Liver (tissue), 9 donors: ENCODE data around the gene SLC6A3. TPM values are rescaled to one million over a fixed set of nuclear protein-coding genes. Genes with fewer than 3 reads are reported as not detected.

Experiments used
- DNase-seq: peaks from one replicate; pipeline ENCODE4 v3.0.0-alpha.2; 2017; ENCODE audit warnings: low spot score
- H3K27ac ChIP-seq, 2 donors: one replicate each; pipeline ENCODE4 v1.7.0; 2013; ENCODE audit warnings: inconsistent platforms in 2 of 2, low read length in 2 of 2, control low read depth in 1 of 2, low read depth in 1 of 2, mild to moderate bottlenecking in 1 of 2
- H3K27me3 ChIP-seq, 4 donors: one replicate each; pipeline versions ENCODE4 v1.6.1 to v1.7.0; 2013; ENCODE audit warnings: low read length in 3 of 4, inconsistent platforms in 1 of 4, mild to moderate bottlenecking in 1 of 4, moderate library complexity in 1 of 4; ENCODE audit not compliant: control insufficient read depth in 4 of 4, insufficient read depth in 4 of 4
- H3K36me3 ChIP-seq, 4 donors: one replicate each; pipeline versions ENCODE4 v1.6.1 to v1.7.0; 2013; ENCODE audit warnings: low read length in 3 of 4, mild to moderate bottlenecking in 3 of 4, low read depth in 1 of 4, moderate library complexity in 1 of 4; ENCODE audit not compliant: control insufficient read depth in 4 of 4, insufficient read depth in 3 of 4
- H3K4me1 ChIP-seq, 4 donors: one replicate each; pipeline versions ENCODE4 v1.6.1 to v1.7.0; 2013; ENCODE audit warnings: low read length in 3 of 4, mild to moderate bottlenecking in 3 of 4, moderate library complexity in 1 of 4; ENCODE audit not compliant: control insufficient read depth in 4 of 4, insufficient read depth in 4 of 4
- H3K4me3 ChIP-seq, 3 donors: one replicate each; pipeline versions ENCODE4 v1.6.1 to v1.7.0; 2013; ENCODE audit warnings: low read length in 3 of 3, control low read depth in 1 of 3, low read depth in 1 of 3, mild to moderate bottlenecking in 1 of 3
- H3K9ac ChIP-seq, 2 donors: one replicate each; pipeline ENCODE4 v1.7.0; 2013; ENCODE audit warnings: low read length in 2 of 2, mild to moderate bottlenecking in 2 of 2, moderate library complexity in 2 of 2, control low read depth in 1 of 2, low read depth in 1 of 2
- H3K9me3 ChIP-seq, 4 donors: one replicate each; pipeline versions ENCODE4 v1.6.1 to v1.7.0; 2013; ENCODE audit warnings: low read length in 3 of 4; ENCODE audit not compliant: control insufficient read depth in 4 of 4
- ATF3 ChIP-seq: IDR thresholded peaks from 2 replicates; pipeline ENCODE4 v1.6.1; 2016; ENCODE audit warnings: antibody characterized with exemption
- EGR1 ChIP-seq, 2 donors: IDR thresholded peaks; 2 replicates each; pipeline ENCODE4 v1.6.1; 2016 to 2018; ENCODE audit warnings: antibody characterized with exemption in 2 of 2, low read depth in 2 of 2
- FOXA1 ChIP-seq: IDR thresholded peaks from 2 replicates; pipeline ENCODE4 v1.6.1; 2016; ENCODE audit warnings: antibody characterized with exemption
- HNF4G ChIP-seq: IDR thresholded peaks from 2 replicates; pipeline ENCODE4 v1.6.1; 2016; ENCODE audit warnings: antibody characterized with exemption
- MAX ChIP-seq: IDR thresholded peaks from 2 replicates; pipeline ENCODE4 v1.6.1; 2016; ENCODE audit warnings: antibody characterized with exemption
- NR2F2 ChIP-seq: IDR thresholded peaks from 2 replicates; pipeline ENCODE4 v1.6.1; 2016; ENCODE audit warnings: antibody characterized with exemption
- REST ChIP-seq: IDR thresholded peaks from 2 replicates; pipeline ENCODE4 v1.6.1; 2016; ENCODE audit warnings: antibody characterized with exemption, mild to moderate bottlenecking
- TAF1 ChIP-seq: conservative IDR thresholded peaks from 2 replicates; pipeline ENCODE4 v1.6.1; 2016; ENCODE audit warnings: antibody characterized with exemption, mild to moderate bottlenecking
- YY1 ChIP-seq: IDR thresholded peaks from 2 replicates; pipeline ENCODE4 v1.6.1; 2016; ENCODE audit warnings: antibody characterized with exemption, mild to moderate bottlenecking
- ZBTB33 ChIP-seq: IDR thresholded peaks from 2 replicates; pipeline ENCODE4 v1.6.1; 2016; ENCODE audit warnings: antibody characterized with exemption
- WGBS: extraction: QIAGEN DNeasy Blood & Tissue Kit; methylation state at CpG from one replicate; pipeline ENCODE4 v1.1.7; 2013; 5-methylcytosine and 5-hydroxymethylcytosine counted together
- polyA plus RNA-seq, 2 donors: library from polyadenylated mRNA; stranded (reverse) in 1 of 2; unstranded in 1 of 2; fragments of 200-250 nt in 1 of 2; fragments of >200 nt in 1 of 2; fragmentation: Nextera tagmentation in 1 of 2; extraction: Ambion mirVana in 1 of 2; gene quantifications; one replicate each; pipeline versions ENCODE4 v1.2.1 to v1.2.3, GENCODE V29; 2013 to 2015
- total RNA-seq, 2 donors: library from RNA; depleted of rRNA; stranded (reverse); fragments of >200 nt; gene quantifications; one replicate each; pipeline ENCODE4 v1.2.3, GENCODE V29; 2014
- donor health status: healthy.
- donor health status: healthy.
- donor health status: healthy.
- donor health status: healthy.
- donor health status: healthy.

Gene SLC6A3
- total and polyA plus RNA-seq, 4 donors = not detected

GRCh38 chr5:1483856-1484729, 38.9 kb upstream of the SLC6A3 start:
- DNase-seq = no peak
- Histone ChIP-seq H3K27ac (no peak overlapping the region), H3K27me3 (no peaks in the 10 kb centered on the region), H3K4me1 (peaks cover 0 to 7% (median 0%) of the 10 kb centered on the region in 4 donors), H3K36me3 (peaks cover 0 to 4% (median 1%) of the 10 kb centered on the region in 4 donors), H3K9me3 (no peaks in the 10 kb centered on the region), H3K9ac (no peak overlapping the region), H3K4me3 (no peak overlapping the region)
- no peak for TF ChIP-seq ZBTB33
- 96% methylated on average over 33 of the region's 33 CpGs for WGBS

GRCh38 chr5:1483064-1483463, 37.8 kb upstream of the SLC6A3 start:
- Histone ChIP-seq H3K27me3 (no peaks in the 10 kb centered on the region), H3K4me3 (no peak overlapping the region), H3K27ac (no peak overlapping the region), H3K36me3 (peaks cover 0 to 2% (median 0%) of the 10 kb centered on the region in 4 donors), H3K4me1 (peaks cover 0 to 7% (median 0%) of the 10 kb centered on the region in 4 donors), H3K9ac (no peak overlapping the region), H3K9me3 (no peaks in the 10 kb centered on the region)
- DNase-seq = no peak
- no peak for TF ChIP-seq ATF3
- no peak for TF ChIP-seq EGR1 (IDR thresholded peaks at IDR 0.05; ENCODE audit: low read depth in 2 of 2)
- no peak for TF ChIP-seq REST
- no peak for TF ChIP-seq TAF1
- no peak for TF ChIP-seq HNF4G
- no peak for TF ChIP-seq ZBTB33
- no peak for TF ChIP-seq YY1
- TF ChIP-seq NR2F2 = no peak
- TF ChIP-seq FOXA1 = no peak
- TF ChIP-seq MAX = no peak
- WGBS = 97% methylated on average over 13 of the region's 13 CpGs
